Vagina (tissue), 2 donors: ENCODE measurements around the gene AKAP11.

Source experiments
- CTCF ChIP-seq, 3 experiments: fragments of 450-650 bp in 2 of 3; fragments of 200-600 bp in 1 of 3; sonication (generic) in 1 of 3; IDR thresholded peaks; one replicate each; pipeline ENCODE4 v1.5.1; 2017 to 2019; ENCODE audit warnings: antibody characterized with exemption in 3 of 3, mild to moderate bottlenecking in 2 of 3, moderate library complexity in 2 of 3
- POLR2A ChIP-seq, 2 donors: fragments of 450-650 bp; IDR thresholded peaks; one replicate each; pipeline ENCODE4 v1.6.1; 2017; ENCODE audit warnings: antibody characterized with exemption in 2 of 2, mild to moderate bottlenecking in 2 of 2, moderate library complexity in 2 of 2
- POLR2AphosphoS5 ChIP-seq, 2 donors: sonication (generic); formaldehyde crosslinking; IDR thresholded peaks; one replicate each; pipeline ENCODE4 v1.9.0; 2017; ENCODE audit warnings: antibody characterized with exemption in 2 of 2, mild to moderate bottlenecking in 2 of 2, low read depth in 1 of 2; ENCODE audit not compliant: insufficient read depth in 1 of 2

GRCh38 chr13:42333613-42334328, 61.8 kb downstream of the AKAP11 start:
- TF ChIP-seq POLR2A (IDR thresholded peaks at IDR 0.05) (no peak), CTCF (IDR thresholded peaks at IDR 0.05) (no peak), POLR2AphosphoS5 (IDR thresholded peaks at IDR 0.05; ENCODE audit: insufficient read depth in 1 of 2, low read depth in 1 of 2) (no peak)
